SK-N-SH (cell line): ENCODE results near the gene WDR81.

Experiments used
- EP300 ChIP-seq, 2 experiments: IDR thresholded peaks; 2 replicates each; pipeline versions ENCODE4 v1.4.0 to v1.6.1; 2012; ENCODE audit warnings: borderline replicate concordance in 1 of 2, low read depth in 1 of 2, low read length in 1 of 2
- EZH2phosphoT487 ChIP-seq: fragments of 200-600 bp; sonication (generic); IDR thresholded peaks from 2 replicates; pipeline ENCODE4 v1.6.1; 2017; ENCODE audit warnings: low read depth, mixed run types, mild to moderate bottlenecking, antibody characterized with exemption, moderate library complexity, borderline replicate concordance
- FOXJ3 ChIP-seq: sonication (generic); formaldehyde crosslinking; IDR thresholded peaks from 2 replicates; pipeline ENCODE4 v1.5.1; 2020; ENCODE audit warnings: mild to moderate bottlenecking, missing genetic modification reagents
- GATA2 ChIP-seq: sonication (generic); formaldehyde crosslinking; IDR thresholded peaks from 2 replicates; pipeline ENCODE4 v1.5.0; 2020; ENCODE audit warnings: mild to moderate bottlenecking, missing genetic modification reagents
- NFIC ChIP-seq: IDR thresholded peaks from 2 replicates; pipeline ENCODE4 v1.4.0; 2012; ENCODE audit warnings: borderline replicate concordance
- RFX5 ChIP-seq: IDR thresholded peaks from 2 replicates; pipeline ENCODE4 v1.6.1; 2012; ENCODE audit warnings: mild to moderate bottlenecking, improper control_type of control experiment, low read length
- RXRA ChIP-seq: IDR thresholded peaks from 2 replicates; pipeline ENCODE4 v1.4.0; 2012; ENCODE audit warnings: low read depth, mild to moderate bottlenecking, borderline replicate concordance
- SMC3 ChIP-seq: IDR thresholded peaks from 2 replicates; pipeline ENCODE4 v1.6.1; 2012; ENCODE audit warnings: low read depth, low read length, improper control_type of control experiment
- YY1 ChIP-seq: IDR thresholded peaks from 2 replicates; pipeline ENCODE4 v1.4.0; 2012; ENCODE audit warnings: low read depth, mild to moderate bottlenecking
- TF ChIP-seq, protein P1 (sequence below): fragments of 200-600 bp; sonication (generic); IDR thresholded peaks from 2 replicates; pipeline ENCODE4 v1.6.1; 2017; ENCODE audit warnings: antibody characterized with exemption, mild to moderate bottlenecking, moderate library complexity
- TF ChIP-seq, protein P2 (sequence below): fragments of 150-350 bp; IDR thresholded peaks from 2 replicates; pipeline ENCODE4 v1.6.1; 2016; ENCODE audit warnings: mild to moderate bottlenecking, low read depth, low read length
- TF ChIP-seq, protein P3 (sequence below): IDR thresholded peaks from 2 replicates; pipeline ENCODE4 v1.4.0; 2012; ENCODE audit warnings: low read depth, borderline replicate concordance

DNA sequence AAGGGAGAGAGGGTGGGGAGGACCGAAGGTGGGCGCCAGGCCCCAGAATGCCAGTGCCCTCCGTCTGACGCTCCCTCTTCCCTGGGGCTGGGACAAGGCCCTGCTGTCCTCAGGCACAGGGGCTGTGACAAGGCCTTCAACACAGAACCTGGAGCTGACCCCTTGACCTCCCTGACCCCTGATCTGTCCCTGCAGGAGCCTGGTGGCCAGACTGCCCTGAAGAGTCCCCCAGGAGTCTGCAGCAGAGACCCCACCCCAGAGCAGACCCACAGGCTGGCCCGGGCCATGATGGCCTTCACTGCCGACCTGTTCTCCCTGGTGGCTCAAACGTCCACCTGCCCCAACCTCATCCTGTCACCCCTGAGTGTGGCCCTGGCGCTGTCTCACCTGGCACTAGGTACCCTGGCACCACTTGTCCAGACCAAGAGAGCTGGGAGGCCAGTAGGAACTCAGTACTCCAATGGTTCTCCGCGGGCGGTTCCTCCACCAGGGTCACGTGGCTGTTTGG, 21.1 kb downstream of the WDR81 start:
- TF ChIP-seq RFX5 (no peak), GATA2 (no peak), YY1 (no peak), EP300 (IDR thresholded peaks at IDR 0.05; ENCODE audit: borderline replicate concordance in 1 of 2, low read depth in 1 of 2, low read length in 1 of 2) (no peak), FOXJ3 (no peak), EZH2phosphoT487 (no peak), SMC3 (no peak), RXRA (no peak), NFIC (no peak)
- TF ChIP-seq, protein P1, sequence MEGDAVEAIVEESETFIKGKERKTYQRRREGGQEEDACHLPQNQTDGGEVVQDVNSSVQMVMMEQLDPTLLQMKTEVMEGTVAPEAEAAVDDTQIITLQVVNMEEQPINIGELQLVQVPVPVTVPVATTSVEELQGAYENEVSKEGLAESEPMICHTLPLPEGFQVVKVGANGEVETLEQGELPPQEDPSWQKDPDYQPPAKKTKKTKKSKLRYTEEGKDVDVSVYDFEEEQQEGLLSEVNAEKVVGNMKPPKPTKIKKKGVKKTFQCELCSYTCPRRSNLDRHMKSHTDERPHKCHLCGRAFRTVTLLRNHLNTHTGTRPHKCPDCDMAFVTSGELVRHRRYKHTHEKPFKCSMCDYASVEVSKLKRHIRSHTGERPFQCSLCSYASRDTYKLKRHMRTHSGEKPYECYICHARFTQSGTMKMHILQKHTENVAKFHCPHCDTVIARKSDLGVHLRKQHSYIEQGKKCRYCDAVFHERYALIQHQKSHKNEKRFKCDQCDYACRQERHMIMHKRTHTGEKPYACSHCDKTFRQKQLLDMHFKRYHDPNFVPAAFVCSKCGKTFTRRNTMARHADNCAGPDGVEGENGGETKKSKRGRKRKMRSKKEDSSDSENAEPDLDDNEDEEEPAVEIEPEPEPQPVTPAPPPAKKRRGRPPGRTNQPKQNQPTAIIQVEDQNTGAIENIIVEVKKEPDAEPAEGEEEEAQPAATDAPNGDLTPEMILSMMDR, result no peak
- TF ChIP-seq, protein P2, sequence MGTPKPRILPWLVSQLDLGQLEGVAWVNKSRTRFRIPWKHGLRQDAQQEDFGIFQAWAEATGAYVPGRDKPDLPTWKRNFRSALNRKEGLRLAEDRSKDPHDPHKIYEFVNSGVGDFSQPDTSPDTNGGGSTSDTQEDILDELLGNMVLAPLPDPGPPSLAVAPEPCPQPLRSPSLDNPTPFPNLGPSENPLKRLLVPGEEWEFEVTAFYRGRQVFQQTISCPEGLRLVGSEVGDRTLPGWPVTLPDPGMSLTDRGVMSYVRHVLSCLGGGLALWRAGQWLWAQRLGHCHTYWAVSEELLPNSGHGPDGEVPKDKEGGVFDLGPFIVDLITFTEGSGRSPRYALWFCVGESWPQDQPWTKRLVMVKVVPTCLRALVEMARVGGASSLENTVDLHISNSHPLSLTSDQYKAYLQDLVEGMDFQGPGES, result no peak
- TF ChIP-seq, protein P3, sequence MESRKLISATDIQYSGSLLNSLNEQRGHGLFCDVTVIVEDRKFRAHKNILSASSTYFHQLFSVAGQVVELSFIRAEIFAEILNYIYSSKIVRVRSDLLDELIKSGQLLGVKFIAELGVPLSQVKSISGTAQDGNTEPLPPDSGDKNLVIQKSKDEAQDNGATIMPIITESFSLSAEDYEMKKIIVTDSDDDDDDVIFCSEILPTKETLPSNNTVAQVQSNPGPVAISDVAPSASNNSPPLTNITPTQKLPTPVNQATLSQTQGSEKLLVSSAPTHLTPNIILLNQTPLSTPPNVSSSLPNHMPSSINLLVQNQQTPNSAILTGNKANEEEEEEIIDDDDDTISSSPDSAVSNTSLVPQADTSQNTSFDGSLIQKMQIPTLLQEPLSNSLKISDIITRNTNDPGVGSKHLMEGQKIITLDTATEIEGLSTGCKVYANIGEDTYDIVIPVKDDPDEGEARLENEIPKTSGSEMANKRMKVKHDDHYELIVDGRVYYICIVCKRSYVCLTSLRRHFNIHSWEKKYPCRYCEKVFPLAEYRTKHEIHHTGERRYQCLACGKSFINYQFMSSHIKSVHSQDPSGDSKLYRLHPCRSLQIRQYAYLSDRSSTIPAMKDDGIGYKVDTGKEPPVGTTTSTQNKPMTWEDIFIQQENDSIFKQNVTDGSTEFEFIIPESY, result no peak
